ENCODE results near the gene PRKCQ.

Gene PRKCQ

DNA sequence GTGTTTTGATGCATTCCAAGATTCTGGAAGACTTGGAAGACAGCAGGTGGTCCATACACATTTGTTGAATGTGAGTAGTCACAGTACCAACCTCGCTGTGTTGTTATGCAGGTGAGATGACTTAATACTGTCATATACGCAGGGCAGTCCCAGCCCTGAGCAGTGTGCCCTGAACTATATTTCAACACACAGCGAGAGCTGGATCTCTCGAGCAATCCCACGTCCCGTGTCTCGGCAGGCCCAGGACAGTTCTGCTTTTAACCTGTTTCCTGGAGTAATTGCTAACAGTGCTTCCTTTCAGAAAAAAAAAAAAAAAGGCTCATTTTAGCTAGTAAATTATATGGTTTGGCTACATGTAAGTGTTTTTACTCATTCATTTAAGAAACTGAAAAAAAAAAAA, 179.7 kb downstream of the PRKCQ start:
- TF ChIP-seq, protein P1, sequence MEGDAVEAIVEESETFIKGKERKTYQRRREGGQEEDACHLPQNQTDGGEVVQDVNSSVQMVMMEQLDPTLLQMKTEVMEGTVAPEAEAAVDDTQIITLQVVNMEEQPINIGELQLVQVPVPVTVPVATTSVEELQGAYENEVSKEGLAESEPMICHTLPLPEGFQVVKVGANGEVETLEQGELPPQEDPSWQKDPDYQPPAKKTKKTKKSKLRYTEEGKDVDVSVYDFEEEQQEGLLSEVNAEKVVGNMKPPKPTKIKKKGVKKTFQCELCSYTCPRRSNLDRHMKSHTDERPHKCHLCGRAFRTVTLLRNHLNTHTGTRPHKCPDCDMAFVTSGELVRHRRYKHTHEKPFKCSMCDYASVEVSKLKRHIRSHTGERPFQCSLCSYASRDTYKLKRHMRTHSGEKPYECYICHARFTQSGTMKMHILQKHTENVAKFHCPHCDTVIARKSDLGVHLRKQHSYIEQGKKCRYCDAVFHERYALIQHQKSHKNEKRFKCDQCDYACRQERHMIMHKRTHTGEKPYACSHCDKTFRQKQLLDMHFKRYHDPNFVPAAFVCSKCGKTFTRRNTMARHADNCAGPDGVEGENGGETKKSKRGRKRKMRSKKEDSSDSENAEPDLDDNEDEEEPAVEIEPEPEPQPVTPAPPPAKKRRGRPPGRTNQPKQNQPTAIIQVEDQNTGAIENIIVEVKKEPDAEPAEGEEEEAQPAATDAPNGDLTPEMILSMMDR (IDR thresholded peaks at IDR 0.05; ENCODE audit: low read depth, low read length): no peak
- DNase-seq (ENCODE audit: low read depth in 2 of 2): no peak
- no peak overlapping the region for H3K4me3 ChIP-seq (replicated peaks in 1 of 2; ENCODE audit: low read depth in 2 of 2, low read length in 2 of 2)

DNA sequence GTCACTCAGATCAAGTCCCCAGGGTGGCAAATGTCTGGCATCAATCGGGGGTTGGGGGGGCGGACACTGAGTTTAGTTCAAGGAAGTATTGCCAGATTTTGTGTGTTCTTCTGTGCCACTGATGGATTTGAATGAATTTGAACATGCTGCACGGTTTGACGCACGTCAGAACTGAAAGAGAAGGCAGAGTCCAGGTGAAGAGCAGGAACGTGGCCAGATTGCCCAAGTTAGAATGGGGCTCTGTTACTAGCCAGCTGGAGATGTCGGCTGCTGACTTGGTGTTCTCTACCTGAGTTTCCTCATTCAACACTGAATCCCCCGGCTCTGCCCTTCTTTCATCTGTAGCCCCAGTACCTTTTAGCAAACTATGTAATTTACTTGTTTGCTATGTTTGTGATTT, 180.2 kb downstream of the PRKCQ start:
- no peak for DNase-seq (ENCODE audit: low read depth in 2 of 2)
- TF ChIP-seq, protein P1 (IDR thresholded peaks at IDR 0.05; ENCODE audit: low read depth, low read length): no peak
- H3K4me3 ChIP-seq (replicated peaks in 1 of 2; ENCODE audit: low read depth in 2 of 2, low read length in 2 of 2): no peak overlapping the region

DNA sequence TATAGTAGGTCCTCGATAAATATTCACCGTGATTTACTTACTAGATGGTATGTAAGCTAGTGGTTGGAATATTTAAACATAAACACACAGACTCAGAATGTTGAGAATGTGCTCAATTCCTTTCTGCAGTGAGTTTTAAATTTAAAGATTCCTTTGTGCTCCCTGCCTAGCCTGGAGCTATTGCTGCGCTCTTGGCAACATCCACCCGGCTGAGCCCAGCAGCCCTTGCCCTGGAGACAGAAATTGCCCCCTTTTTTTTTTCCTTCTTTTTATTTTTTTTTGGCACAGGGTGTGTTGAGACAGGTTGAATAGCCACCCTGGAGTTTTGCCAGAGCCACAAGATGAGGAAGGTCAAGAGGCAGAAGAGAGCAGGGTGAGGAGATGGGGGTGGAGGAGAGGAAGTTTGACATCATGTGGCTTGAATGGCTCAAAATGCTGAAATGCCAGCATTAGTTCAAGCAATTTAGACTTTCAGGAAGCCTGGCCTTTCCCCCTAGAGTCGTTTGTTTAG, 180.8 kb downstream of the PRKCQ start:
- TF ChIP-seq, protein P1 (IDR thresholded peaks at IDR 0.05; ENCODE audit: low read depth, low read length): no peak
- H3K4me3 ChIP-seq (replicated peaks in 1 of 2; ENCODE audit: low read depth in 2 of 2, low read length in 2 of 2): no peak overlapping the region
- no peak for DNase-seq (ENCODE audit: low read depth in 2 of 2)

DNA sequence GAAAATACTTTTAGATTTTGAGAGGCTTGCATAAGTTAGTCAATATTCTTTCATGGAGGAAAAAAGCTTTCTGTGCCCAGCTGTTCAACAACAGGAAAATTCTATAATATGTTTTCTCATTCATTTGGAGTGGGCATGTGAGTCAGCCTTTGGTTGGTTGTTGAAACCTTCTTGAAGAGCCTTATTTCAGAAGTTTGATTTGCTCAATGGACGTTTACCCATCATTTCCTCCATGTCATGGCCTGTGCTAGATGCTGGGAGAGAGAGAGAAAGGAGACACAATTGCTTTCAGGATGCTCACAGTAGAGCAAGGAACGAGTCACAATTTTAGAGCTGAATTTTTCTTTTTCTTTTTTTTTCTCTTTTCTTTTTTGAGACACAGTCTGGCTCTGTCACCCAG, 181.7 kb downstream of the PRKCQ start:
- DNase-seq (ENCODE audit: low read depth in 2 of 2): no peak
- TF ChIP-seq, protein P1 (IDR thresholded peaks at IDR 0.05; ENCODE audit: low read depth, low read length): no peak
- no peak overlapping the region for H3K4me3 ChIP-seq (replicated peaks in 1 of 2; ENCODE audit: low read depth in 2 of 2, low read length in 2 of 2)

DNA sequence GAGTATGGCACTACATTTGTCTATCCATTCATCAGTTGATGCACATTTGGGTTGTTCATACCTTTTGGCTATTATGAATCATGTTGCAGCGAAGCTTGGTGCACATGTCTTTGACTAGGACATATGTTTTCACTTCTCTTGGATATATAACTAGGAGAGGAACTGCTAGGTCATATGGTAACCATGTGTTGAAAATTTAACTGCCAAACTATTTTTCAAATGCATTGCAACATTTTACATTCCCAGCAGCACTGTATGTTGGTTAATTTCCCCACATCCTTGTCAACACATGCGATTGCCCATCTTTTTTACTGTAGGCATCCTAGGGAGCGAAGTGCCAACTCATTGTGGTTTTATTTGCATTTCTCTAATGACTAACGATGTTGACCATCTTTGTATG, 183.4 kb downstream of the PRKCQ start:
- peak; percentile 36 to 40 for DNase-seq (ENCODE audit: low read depth in 2 of 2)
- TF ChIP-seq, protein P1 (IDR thresholded peaks at IDR 0.05; ENCODE audit: low read depth, low read length): no peak
- H3K4me3 ChIP-seq (replicated peaks in 1 of 2; ENCODE audit: low read depth in 2 of 2, low read length in 2 of 2): no peak overlapping the region

DNA sequence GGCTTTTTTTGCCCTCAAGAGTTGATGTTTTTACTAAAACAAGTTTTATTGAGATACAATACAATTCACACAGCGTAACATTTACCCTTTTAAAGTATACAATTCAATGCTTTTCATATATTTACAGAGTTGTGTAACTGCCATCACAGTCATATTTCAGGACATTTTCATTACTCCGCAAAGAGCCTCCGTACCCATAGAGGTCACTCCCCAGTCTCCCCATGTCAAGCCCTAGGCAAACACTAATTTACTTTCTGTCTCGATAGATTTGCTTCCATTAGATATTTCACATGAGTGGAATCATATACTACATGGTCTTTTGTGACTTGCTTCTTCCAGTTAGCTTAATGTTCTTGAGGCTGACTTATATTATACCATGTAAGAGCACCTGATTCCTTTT, 183.8 kb downstream of the PRKCQ start:
- H3K4me3 ChIP-seq (replicated peaks in 1 of 2; ENCODE audit: low read depth in 2 of 2, low read length in 2 of 2): no peak overlapping the region
- DNase-seq (ENCODE audit: low read depth in 2 of 2): no peak
- TF ChIP-seq, protein P1 (IDR thresholded peaks at IDR 0.05; ENCODE audit: low read depth, low read length): no peak

DNA sequence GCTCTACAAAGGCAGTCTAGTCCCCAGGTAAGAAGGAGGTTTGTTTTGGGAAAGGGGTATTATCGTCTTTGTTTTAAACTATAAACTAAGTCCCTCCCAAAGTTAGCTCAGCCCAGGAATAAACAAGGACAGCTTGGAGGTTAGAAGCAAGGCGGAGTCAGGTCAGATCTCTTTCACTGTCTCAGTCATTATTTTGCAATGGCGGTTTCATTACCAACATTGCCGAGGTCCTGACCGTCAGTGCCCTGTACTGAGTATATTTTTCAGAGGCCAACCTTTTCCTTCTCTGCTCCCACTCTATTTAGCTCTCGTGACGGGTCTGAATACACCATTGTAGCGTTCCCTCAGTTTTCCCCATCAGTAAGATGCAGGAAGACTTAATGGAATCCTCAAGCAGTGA, 184.5 kb downstream of the PRKCQ start:
- TF ChIP-seq, protein P1 (IDR thresholded peaks at IDR 0.05; ENCODE audit: low read depth, low read length): no peak
- DNase-seq (ENCODE audit: low read depth in 2 of 2): no peak
- no peak overlapping the region for H3K4me3 ChIP-seq (replicated peaks in 1 of 2; ENCODE audit: low read depth in 2 of 2, low read length in 2 of 2)
